DMS53 treated with DMSO at 0.1 percent for 48 hours (cell line): Measurements from ENCODE around the gene CAAP1.
"Not testable (repeated sequence)": the region's sequence is repeated elsewhere in the genome, so short reads cannot be mapped to it uniquely, and the experiment has no call there.

Experiments used
- DNase-seq: peaks from one replicate; lab custom pipeline; 2025; ENCODE audit not compliant: unreplicated experiment; lab: John Stamatoyannopoulos, UW

The CAAP1 gene

GRCh38 chr9:26850995-26851394 lies 41.6 kb downstream of the CAAP1 start:
- DNase-seq, result no peak

GRCh38 chr9:26833792-26834191 lies 58.8 kb downstream of the CAAP1 start:
- no peak for DNase-seq

- not testable (repeated sequence) for DNase-seq
Measured at GRCh38 chr9:26828391-26828955, 64.1 kb downstream of the CAAP1 start.

- no peak for DNase-seq
Measured at GRCh38 chr9:26814799-26815198, 77.8 kb downstream of the CAAP1 start.

- DNase-seq, result no peak
Measured at GRCh38 chr9:26813247-26813646, 79.4 kb downstream of the CAAP1 start.

- no peak for DNase-seq
Measured at GRCh38 chr9:26812217-26812616, 80.4 kb downstream of the CAAP1 start.

- no peak for DNase-seq
Measured at GRCh38 chr9:26811106-26811505, 81.5 kb downstream of the CAAP1 start.

GRCh38 chr9:26809795-26810194 lies 82.8 kb downstream of the CAAP1 start:
- DNase-seq, result no peak

GRCh38 chr9:26807161-26807560 lies 85.4 kb downstream of the CAAP1 start:
- no peak for DNase-seq

GRCh38 chr9:26802921-26803320 lies 89.7 kb downstream of the CAAP1 start:
- no peak for DNase-seq

- DNase-seq, result no peak
Measured at GRCh38 chr9:26801772-26802171, 90.8 kb downstream of the CAAP1 start.

- no peak for DNase-seq
Measured at GRCh38 chr9:26800322-26800721, 92.3 kb downstream of the CAAP1 start.

GRCh38 chr9:26791274-26791673 lies 101.3 kb downstream of the CAAP1 start:
- no peak for DNase-seq
